GM03348 (cell line): ENCODE measurements around the gene KIAA1217.
"Not testable (repeated sequence)": the region's sequence is repeated elsewhere in the genome, so short reads cannot be mapped to it uniquely, and the experiment has no call there.

Source experiments
- DNase-seq: peaks from one replicate; pipeline ENCODE4 v3.0.0; 2012; ENCODE audit warnings: low spot score

KIAA1217 gene

DNA sequence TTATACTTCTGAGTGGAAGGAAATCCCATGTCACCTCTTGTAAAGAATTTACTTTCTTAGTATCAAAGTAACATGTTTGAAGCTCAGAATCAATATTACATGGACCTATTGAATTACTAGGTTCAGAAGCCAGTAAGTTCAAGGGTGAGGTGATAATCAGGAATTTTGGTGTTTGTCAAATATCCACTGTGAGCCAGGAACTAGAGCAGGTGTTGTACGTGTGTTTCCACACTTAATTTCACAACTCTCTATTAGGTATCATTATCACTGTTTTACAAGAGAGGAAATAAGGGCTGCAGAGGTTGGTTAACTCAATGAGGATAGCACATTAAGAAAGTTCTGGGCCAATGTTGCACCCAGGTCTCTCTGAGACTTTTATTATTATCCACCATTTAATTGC, 130.4 kb downstream of the KIAA1217 start:
- DNase-seq = no peak

DNA sequence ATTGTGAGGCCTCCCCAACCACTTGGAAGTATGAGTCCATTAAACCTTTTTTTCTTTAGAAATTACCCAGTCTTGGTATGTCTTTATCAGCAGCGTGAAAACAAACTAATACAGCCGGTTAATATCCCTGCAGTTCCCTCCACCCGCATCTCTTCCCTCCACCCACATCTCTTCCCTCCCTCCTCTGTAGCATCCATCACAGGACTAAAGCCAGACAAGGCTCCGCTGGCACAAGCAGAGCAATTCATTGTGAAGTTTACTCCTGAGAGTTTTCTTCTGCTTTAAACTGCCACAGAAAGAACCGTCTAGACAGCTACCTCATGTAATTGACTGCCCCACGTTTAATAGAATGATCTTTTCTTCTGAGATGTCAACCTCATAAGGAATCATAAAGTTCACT, 131.5 kb downstream of the KIAA1217 start:
- DNase-seq = no peak

DNA sequence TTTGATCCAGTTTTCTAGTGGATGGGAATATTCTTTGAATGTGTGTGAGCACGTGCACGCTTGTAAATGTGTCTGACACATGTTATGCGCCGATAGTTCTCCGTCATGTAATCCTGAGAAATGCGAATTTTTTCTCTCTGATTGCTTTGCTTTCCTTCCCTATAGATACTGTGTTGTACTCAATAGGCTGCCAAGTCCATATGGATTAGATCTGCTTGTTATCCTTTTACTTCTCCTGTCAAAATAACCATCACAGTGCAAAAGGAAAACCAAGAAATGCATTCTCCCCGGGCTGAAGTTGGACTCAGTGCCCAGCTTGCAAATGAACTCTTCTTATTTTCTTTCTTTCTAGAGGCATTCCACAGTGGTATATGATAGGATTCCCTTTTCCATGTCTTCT, 131.9 kb downstream of the KIAA1217 start:
- DNase-seq = no peak

DNA sequence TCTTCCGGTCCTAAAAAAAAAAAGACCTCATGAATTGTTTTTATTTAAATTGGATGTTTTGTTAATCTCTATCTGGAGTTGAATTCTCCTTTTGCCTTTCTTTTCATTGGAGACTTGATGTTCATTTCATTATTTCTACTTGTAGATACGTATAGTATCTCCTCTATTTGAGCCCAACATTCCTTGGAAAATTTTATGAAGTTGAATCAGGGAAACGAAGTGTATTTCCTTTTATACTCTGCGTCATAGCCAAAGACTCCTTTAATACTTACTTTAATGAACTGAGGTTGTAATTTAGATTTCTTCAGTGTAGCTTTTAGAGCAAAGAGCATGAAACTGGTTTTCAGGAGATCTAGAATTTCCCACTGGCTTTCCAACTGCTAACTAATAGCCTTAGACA, 132.4 kb downstream of the KIAA1217 start:
- DNase-seq = no peak

DNA sequence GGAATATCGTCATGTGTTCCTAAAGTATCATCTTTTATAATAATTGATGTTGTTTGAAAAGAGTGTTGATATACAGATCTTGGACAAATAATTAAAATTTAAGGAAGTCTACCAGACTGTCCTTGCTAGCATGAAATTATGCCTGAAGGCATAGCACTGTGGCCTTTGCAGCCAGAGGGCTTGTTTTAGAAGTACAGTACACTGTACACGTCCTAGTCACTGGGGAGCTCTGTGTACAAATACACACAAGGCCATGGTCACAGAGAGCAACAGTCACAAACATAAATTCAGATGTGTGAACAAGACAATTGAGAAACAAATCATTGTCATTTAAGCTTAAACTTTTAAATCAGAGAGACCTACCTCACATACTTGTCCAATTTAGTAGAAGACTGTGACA, 133.0 kb downstream of the KIAA1217 start:
- DNase-seq = no peak

DNA sequence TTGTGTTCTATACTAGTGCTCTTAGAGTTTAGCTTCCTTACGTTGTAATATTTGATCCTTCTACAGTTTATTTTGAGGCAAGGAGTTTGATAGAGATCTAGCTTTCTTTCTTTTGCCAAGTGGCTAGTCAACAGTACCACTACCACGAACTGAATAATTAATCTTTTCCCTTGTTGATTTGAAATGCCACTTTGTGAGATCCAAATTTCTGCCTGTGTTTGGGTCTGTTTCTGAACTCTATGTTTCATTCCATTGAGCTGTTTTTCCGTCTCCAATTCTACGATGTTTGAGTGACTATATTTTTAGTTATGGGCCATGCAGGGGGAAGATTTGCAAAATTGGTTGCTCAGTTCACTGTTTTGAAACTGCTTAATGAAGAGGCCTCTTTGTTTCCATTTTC, 134.7 kb downstream of the KIAA1217 start:
- DNase-seq = no peak

DNA sequence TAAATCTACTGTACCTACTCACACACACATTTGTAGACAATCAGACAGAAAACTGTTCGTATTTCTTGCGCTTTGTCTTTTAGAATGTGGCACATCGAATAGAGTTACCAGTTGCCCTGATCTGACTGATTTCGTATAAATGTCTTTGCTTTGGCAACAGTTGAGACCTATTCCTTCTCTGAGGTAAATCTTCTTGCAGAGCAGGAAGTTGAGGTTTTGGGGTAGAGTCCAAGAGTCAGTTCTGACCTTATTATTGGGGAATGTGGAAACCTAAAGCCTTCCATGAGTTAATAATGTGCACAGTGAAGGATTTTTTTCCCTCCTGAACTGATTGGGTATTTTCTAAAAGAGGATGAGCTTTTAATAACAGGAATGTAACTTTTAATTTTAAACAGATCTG, 135.3 kb downstream of the KIAA1217 start:
- peak; percentile 83 for DNase-seq

DNA sequence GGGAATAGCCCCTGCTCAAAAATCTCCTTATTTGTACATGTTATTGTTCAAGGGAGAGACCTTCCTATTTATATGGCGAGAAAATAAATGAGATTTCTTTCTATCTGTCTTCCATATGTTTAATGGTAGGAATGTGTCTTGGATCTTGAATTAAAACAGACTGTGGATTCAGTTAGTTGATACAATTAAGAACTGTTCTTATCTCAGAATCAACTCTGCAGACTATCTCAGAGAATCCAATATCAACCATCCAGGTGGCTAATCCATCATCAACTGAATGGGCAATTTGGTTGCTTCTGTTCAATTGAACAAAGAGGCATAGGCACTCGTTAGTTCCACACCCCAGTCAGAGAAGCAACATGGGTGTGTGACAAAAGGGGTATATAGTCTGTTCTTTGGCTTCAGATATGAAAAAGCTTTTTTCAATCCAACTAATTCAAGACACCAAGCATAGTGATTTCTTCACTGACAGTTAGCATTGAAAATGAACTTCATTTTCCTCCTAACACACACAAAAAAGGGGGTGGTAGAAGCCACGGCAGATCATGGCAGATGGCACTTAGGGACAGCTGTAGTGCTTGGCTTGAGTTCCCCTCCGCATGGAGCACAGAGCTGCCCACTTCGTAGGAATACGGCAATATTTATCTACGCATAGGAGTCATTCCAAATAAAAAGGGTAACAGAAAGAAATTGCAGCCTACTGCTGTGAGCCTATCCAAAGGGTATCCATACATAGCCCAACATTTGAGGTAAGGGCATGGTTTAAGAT, 135.9 kb downstream of the KIAA1217 start:
- DNase-seq = no peak

DNA sequence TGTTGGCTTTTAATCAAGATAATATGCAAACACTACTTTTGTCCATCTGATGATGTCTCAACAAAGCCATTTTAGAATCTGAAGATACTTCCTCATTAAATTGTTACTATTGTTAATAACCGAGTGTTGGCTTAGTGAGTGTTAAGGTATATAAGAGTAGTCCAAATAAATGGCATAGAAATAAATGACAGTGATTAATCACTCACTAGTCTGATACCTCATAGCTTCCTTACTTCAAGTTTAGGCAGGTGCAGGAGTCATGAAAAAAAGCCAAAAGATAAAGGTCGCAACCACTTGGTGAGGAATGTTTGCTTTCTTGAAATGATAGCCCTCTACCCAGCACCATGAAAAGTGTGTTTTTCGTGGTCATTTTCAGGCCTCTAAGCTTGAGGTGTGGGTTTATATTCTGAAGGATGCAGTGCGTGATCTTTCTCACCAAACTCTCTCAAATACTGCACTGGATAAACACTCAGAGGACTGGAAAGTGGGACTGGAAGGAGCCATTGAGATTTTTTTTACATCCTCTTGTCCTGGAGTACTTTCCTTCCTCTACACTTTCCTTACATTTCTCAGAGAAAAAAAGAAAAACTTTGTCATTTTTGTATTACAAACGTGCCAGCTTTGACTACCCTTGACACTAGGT, 138.1 kb downstream of the KIAA1217 start:
- no peak for DNase-seq

DNA sequence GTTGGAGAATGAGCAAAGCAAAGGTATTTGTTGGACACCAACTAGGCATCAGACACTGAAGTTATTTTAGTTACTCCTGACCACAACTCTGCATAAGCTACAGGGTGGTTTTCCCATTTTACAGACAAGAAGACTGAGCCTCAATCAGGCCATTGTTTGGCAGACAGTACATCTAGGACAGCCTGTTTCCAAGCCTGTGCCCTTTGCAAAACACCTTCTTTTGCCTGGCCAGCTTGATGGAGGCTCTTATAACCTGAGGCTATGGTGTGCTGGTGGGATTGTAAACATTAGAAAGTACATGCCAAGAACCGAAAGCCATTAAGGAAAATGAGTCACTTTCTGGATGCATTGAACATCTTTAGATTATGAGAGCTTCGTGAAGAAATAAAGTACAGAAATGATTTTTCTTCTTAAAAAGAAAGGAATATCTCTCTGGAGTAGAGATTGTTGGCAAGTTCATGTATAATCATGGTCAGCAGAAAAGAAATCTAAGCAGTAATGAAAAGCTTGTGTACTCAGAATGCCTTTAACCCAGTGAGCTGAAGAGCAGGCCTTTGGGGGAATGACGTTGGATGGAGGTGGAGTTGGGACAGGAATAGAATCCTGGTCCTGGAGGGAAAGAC, 140.6 kb downstream of the KIAA1217 start:
- DNase-seq = no peak

DNA sequence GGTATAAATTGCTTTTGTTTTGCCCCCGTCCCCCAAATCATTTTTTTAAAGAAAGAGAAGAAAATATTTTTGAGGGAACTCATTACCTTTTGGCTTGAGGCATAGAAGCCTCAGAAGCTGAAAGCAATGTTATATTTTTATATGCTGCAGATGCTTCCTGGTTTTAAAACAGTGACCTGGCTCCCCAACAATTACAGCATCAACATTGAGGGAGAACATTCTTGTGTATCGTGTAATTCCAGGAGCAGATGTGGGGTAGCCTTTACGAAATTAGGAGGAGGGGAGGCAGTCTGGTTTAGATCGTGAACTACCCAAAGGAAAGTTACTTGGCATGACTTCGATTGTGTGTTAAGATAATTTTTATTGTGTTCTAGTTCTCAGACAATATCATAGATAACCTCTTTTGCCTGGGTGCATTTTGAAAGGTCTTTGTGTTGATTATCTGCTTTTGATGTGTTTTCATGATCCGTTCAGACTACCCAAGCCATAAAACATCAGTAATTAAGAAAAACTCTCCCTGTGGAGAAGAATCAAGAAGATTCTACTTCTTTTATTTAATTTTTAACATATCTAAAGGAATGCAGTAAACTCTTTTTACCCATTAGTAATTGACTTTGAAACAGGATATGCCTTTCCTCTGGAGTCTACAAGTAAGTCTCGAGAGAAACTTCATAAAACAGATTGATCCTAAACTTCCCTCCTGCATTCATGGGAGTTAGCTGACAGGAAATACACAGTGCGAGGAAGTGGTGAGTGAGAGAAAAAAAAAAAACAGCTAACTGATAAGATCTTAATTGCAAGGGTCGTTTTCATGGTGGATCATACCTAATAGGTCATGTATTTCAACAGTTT, 141.4 kb downstream of the KIAA1217 start:
- DNase-seq = no peak

DNA sequence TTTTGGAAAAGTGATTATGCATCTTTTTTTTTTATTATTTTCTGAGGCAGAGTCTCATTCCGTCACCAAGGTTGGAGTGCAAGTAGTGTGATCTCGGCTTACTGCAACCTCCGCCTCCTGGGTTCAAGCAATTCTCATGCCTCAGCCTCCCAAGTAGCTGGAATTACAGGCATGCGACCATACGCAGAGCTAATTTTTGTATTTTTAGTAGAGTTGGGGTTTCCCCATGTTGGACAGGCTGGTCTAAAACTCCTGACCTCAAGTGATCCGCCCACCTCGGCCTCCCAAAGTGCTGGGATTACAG, 141.9 kb downstream of the KIAA1217 start:
- not testable (repeated sequence) for DNase-seq

DNA sequence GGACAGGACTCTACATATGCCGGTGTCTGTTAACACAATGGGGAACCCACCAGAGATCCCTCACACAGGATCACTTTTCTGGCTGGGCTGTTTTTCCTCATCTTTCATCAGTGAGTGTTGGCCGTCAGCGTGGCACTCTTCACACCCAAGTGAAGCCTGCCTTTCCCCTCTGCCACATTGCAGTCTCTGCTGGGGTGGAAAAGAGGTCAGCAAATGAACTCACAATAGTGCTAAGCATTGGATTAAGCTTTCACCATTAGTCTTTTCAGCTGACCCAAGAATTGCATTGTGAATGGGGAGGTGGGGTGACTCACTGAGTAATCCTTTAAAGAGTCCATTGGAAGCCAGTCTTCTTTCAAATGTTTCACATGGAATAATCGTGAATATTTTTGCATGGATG, 143.0 kb downstream of the KIAA1217 start:
- DNase-seq = no peak

DNA sequence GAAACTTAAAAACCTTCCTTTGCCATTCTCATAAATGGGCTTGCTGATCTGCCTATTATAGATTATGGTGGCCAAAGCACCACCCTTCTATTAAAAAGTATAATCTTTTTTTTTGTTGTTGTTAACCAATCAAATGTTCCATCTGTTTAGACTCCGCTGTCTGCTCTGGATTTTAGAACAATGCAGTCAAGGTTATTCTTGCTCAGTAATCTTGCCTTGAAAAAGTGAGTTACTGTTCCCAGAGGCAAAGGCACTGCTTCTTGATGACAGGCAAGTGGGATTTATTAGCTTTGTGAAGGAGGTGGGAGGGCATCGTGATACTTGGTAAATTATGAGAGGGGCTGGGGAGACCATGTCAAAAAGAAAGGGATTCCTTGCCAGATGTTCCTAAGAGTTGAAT, 143.5 kb downstream of the KIAA1217 start:
- no peak for DNase-seq

DNA sequence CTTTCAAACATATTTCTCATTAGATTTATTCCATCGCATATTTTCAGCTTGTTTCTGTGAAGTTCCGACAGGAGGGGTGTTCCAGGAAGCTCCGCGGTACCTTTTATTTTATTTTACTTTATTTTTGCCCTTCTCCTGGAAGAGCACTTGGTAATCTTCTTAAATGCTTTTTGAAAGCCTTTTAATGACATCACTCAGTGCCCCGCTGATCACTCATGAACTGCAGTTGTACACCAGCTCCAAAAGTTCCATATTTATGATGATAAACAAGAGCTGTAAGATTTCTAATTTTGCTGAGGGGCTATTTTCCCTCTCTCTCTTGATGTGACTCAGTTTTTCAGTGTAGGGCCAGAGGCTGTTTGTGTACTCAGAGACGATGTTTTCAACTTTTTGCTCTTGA, 144.4 kb downstream of the KIAA1217 start:
- no peak for DNase-seq

DNA sequence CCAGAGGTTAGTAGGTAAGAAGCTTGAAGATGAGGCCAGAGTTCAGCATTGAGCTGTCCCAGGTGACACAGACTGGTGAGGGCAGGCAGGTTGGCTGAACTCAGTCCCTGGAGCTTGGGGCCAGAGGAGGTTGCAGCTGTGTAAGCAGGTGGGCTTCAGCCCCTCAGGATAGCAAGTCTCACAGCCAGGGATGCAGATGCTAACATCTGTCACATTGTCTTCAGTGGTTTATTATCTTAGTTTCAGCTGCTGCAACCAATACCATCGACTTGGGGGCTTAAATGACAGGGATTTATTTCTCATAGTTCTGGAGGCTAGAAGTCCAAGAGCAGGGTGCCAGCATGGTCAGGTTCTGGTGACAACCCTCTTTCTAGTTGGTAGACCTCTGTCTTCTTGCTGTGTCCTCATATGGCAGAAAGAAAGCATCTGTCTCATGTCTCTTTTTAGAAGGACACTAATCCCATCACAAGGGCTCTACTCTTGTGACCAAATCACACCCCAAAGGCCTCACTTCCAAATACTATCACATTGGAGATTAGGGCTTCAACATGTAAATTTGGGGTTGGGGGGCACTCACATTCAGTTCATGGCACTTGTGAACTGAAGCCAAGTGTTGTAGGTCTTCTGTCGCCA, 146.2 kb downstream of the KIAA1217 start:
- DNase-seq = no peak

DNA sequence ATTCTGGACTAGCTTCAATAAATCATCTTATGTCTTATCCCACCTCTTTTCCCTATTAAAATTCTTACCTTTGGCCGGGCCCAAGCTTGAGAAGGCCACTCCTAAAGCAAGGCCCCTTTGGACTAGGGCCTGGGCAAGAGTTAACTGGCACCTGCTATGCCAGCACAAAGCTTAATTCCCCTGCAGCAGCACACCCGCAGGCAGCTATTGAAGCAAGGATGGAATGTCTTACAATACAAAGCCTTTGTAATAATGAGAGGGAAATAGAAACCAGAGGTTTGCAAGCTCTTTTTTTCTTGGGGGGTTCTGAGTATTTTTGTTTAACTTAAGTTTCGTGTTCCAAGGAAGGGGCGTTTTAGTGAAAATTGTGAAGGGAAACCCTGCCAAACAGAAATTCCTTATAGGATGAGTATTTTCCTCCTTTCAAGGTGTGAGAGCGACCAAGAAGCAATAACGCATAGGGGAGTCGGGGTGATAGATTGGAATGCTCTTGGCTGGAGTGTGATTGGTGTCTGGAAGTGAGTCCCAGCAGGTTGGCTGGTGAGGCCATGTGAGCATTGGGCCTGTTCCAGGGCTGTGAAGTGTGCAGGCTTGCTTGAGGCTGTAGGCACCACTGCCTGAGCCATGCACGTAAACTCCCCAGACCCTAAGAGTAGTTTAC, 148.5 kb downstream of the KIAA1217 start:
- no peak for DNase-seq

DNA sequence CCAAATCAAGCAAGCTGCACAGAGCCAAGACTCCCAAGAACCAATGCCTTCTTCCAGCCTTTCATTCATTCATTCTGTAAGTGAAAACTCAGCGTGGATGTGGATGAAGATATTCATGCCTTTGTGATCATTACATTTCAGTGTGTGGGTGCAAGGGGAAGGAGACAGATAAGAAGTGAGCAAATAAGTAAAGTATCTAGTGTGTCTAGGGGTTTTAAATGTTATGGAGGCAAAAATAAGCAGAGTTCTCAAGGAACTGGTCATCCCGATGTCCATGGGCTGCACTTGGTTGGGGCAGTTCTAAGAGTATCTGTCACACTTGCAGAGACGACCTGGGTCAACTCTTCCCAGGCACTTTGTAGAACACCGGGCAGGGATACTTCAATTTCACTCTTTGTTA, 149.1 kb downstream of the KIAA1217 start:
- no peak for DNase-seq

DNA sequence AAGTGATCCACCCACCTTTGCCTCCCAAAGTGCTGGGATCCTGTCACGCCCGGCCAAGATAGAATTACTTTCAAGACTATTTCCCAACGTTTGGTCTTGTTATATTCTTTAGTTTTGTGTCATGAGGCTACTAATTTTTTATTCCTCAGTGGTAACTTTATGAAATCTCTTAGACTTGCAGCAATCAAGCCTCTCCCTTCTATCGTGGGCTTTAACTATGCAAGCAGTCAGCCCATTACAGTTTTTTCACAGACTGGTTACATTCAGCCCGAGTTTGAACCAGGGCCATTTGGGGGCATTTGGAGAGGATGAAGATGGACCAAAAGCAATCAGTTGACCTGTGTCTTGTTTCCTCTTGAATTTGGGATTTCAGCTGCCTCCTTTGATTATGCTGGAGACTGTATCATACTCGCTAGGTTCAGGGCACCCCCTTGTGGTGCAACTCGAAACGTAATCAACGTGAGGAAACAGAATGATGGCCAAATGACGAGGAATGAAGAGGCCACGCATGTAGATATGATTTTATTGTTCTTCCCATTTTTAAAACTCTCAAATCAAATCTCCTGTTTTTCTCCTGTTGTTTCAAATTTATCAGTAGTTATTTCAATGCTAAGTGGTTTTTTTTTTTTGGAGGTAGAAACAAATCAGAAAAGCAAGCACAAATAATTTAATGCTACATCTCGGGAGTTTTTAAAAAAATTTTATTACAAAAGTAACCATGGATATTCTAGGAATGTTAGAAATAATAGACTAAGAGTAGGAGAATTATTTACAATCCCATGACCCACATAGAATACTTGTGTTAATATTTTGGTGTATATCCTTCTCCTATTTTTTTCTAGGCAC, 151.6 kb downstream of the KIAA1217 start:
- DNase-seq = peak; percentile 80

DNA sequence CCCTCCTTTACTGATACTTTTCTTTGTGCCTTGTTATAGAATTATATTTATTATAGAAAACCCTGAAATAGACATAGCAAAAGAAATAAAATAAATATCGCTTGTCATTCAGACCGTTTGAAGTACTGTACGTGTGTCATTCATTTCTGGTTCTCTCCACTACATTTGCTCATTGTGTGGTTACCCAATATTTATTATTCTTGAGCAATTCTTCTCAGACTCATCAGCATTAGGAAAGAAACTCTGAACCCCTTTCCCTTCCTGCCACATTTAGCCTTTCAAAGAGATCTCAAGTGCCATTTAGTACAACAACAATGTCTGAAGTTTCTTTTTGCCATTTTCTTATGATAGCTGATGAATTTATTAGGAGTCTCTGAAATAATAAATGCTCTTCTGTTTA, 154.1 kb downstream of the KIAA1217 start:
- peak; percentile 61 for DNase-seq

DNA sequence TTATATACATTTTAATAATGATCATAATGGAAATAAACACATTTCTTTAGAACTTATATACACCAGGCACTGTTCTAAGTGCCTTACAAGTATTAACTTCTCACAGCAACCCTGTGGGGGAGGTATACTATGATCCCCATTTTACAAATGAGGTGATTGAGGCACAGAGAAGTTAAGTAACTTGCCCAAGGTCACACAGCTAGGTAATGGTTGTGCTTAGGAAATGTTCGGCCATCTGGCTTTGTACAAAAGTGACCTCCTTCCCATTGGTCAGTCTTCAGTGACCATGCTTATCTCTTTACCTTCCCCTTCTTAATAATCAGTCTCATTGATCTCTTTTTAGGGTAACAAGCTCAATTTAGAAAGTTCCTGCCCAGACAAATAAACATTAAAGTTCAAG, 158.8 kb downstream of the KIAA1217 start:
- no peak for DNase-seq
